ENCODE data around the gene CA4.
"Not testable (repeated sequence)": the region's sequence is repeated elsewhere in the genome, so short reads cannot be mapped to it uniquely, and the experiment has no call there.

Gene CA4

DNA sequence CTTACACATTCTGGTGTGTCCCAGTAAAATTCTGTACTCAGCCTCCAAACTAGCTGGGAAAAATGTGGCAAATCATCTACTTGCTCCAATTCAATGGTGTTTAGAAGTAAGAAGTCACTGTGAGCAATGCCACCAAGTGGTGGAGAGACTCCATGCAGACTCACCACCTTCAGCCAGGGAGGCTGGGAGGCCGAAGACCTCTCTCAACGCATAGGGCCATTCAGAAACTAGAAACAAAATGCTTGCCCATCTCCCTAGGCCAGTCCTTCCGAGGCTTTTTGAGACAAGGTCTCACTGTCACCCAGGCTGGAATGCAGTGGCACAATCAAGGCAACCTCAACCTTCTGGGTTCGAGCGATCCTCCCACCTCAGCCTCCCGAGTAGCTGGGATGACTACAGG is 25.0 kb downstream of the CA4 start:
- not testable (repeated sequence) for DNase-seq (ENCODE audit: low read depth)

DNA sequence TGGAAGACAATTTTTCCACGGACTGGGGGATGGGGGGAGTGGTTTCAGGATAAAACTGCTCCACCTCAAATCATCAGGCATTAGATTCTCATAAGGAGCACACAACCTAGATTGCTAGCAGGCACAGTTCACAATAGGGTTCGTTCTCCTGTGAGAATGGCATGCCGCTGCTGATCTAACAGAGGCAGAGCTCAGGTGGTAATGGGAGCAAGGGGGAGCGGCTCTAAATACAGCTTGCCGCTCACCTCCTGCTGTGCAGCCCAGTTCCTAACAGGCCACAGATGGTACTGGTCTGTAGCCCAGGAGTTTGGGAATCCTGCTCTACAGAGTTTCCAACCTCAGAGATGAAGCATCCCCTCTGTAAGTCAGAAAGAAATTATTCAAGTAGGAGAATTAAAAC is 27.0 kb downstream of the CA4 start:
- not testable (repeated sequence) for DNase-seq (ENCODE audit: low read depth)

DNA sequence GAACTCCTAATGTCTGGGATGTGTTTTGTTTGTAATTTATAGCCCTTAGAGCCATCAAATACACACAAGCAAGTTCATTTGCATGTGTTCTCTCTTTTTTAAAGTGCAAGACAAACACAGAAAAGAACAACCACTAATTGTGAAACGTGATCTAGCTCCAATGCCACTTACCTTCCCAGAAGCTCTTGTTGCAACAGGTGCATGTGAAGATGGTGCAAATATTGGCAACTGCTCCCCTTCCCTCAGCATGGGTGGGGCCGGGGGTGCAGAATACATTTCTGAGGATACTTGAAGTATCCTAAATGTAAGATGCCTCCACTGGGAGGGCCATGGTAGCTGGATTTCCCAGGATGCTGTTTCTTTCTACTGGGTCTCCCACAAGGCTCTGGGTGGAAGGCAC is 28.4 kb downstream of the CA4 start:
- DNase-seq (ENCODE audit: low read depth) = not testable (repeated sequence)

GRCh38 chr17:60180380-60180779 is 30.6 kb downstream of the CA4 start:
- DNase-seq (ENCODE audit: low read depth) = not testable (repeated sequence)

GRCh38 chr17:60186372-60186771 is 36.6 kb downstream of the CA4 start:
- DNase-seq (ENCODE audit: low read depth) = not testable (repeated sequence)

GRCh38 chr17:60186846-60187745 is 37.3 kb downstream of the CA4 start:
- not testable (repeated sequence) for DNase-seq (ENCODE audit: low read depth)

DNA sequence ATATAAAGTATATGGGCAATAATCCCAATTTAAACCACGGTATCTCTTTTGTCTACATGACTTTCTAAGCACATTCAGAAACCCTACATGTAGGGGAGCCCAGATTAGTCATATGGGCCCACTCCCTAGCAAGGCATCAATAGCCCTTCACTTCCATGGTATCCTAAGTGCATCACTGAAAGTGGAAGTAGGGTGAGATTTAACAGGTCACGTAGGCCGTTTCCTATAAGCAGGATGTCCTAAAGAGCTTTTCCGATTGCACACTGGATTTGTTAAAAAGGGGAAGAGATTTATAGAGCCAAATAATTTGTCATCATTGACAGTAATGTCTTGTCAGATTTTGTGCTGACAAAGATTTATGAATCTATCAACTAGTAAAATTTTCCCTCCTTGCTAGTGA is 39.0 kb downstream of the CA4 start:
- DNase-seq (ENCODE audit: low read depth) = no peak

DNA sequence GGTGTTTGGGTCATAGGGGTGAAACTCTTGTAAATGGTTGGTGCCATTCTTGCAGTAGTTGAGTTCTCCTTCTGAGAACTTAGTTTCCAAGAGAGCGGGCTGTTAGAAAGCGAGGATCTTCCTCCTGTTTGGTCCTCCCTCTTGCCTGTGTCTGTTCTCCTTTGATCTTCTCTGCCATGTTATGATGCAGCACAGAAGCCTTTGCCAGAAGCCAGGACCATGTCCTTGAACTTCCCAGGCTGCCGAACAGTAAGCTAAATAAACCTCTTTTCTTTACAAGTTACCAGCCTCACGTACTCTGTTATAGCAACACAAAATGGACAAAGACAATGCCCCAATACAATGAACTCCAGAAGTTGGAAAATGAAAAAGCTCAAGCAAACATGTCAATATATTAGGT is 40.3 kb downstream of the CA4 start:
- not testable (repeated sequence) for DNase-seq (ENCODE audit: low read depth)

DNA sequence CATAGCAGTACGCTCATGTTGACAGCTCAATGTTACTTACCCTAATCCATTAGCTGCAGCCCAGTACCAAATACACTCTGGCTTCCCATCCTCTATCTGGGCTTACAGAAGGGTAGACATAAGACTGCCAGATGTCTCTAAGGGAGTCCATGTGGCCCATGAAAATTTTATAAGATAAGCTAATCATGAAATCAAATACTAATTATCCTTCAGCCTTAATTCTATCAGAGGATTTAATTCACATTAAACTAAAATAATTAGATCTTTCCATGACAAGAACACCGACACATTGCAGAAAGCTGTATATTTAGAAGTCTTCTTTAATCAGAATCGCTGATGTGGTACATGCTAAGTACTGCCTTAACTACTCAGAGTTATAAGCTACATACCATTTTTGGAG is 43.3 kb downstream of the CA4 start:
- DNase-seq (ENCODE audit: low read depth) = not testable (repeated sequence)

- no peak for DNase-seq (ENCODE audit: low read depth)
Measured at GRCh38 chr17:60193482-60193881, 43.7 kb downstream of the CA4 start.

GRCh38 chr17:60194141-60194540 is 44.4 kb downstream of the CA4 start:
- DNase-seq (ENCODE audit: low read depth) = not testable (repeated sequence)

GRCh38 chr17:60198630-60199029 is 48.9 kb downstream of the CA4 start:
- not testable (repeated sequence) for DNase-seq (ENCODE audit: low read depth)

DNA sequence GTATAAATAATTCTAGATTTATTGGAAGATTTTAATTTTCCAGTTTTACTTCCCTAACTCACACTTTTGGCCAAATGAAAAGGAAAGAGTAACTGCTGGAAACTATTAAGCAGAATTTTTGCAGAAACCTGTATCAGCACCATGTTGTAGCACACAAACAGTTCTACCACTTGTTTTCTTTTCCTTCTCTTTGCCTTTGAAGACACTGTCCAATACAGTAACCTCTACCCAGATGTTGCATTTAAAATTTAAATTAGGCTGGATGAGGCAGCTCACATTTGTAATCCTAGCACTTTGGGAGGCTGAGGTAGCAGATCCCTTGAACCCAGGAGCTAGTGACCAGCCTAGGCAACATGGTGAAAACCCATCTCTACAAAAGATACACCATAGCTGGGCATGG is 56.0 kb downstream of the CA4 start:
- not testable (repeated sequence) for DNase-seq (ENCODE audit: low read depth)

DNA sequence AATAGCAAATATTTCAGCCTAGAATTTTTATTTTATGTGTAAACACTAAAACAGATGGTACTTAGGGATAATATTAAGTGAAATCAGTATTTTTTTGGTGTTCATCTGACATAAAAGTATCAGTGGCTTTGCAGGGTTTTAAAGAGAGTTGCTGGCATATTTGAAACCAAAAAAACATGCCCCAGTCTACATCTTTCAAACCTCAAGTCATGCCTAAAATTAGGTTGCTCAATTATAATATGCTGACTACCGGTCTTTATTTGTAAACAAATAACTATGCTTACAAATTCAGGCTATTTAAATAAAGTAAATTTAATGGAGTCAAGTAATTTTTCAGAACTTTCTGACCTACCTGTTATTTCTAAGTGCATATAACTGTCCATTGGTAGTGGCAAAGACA is 58.5 kb downstream of the CA4 start:
- not testable (repeated sequence) for DNase-seq (ENCODE audit: low read depth)
